NCI-H345 treated with DMSO at 0.1 percent for 48 hours (cell line): ENCODE results near the gene SIGLEC1.

Experiments
- DNase-seq: peaks from one replicate; lab custom pipeline; 2025; ENCODE audit not compliant: unreplicated experiment; lab: John Stamatoyannopoulos, UW

SIGLEC1 gene

DNA sequence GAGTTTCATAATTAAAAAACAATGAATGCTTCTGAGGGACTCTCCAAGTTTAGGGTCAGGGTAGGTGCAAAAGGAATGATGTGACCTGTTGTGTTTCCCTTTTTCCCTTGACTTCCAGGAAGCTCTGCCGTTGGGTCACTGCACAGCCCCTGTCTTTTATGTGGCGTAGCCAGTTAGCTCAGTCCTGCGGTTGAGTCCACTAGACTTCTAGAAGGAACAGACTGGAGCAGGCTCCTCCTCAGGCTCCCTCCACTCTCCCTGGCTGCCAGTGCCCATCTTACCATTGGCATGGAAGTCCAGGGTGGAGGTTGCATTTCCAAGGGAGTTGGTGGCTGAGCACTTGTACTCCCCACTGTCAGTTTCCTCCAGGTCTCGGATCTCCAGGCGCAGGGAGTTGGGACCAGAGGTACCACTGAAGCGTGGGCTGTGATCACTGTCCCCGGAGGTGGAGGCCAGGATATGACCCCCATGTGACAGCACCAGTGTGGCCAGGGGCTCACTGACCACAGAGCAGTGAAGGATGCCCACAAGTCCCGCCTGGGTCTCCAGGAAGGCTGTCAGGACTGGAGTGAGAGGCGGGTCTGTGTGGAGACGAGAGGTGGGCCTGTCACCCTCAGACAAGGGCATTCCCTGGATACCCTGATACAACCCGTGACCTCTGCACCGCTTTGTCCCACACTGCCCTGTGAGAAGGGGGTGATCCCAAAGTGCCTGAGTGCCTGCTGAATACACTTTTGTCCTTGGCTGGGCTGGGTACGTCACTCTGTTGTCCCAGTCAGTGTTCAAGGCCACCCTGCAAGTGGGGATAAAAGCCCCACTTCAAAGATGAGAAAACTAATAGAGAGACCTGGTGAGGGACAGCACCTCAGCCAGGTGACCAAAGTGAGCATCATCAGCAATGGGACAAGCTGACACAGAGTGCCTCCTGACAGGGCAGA is 11.1 kb downstream of the SIGLEC1 start:
- no peak for DNase-seq

DNA sequence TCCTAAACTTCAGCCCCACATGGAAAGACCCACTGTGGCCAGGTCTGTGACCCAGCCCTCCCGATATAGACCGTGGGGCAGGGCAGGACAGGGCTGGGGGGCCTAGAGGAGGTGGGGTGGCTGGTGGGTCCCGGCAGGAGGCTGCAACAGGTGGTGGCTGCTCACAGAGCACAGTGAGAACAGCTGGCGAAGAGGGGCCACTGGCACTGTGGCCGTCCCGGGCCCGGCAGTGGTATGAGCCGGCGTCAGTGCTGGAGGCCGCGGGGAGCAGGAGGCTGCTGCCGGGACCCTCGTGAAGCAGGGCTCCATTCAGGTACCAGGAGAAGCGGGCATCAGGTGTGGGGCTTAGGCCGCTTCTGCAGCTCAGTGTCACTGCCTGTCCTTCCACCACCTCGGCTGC is 13.4 kb downstream of the SIGLEC1 start:
- no peak for DNase-seq

DNA sequence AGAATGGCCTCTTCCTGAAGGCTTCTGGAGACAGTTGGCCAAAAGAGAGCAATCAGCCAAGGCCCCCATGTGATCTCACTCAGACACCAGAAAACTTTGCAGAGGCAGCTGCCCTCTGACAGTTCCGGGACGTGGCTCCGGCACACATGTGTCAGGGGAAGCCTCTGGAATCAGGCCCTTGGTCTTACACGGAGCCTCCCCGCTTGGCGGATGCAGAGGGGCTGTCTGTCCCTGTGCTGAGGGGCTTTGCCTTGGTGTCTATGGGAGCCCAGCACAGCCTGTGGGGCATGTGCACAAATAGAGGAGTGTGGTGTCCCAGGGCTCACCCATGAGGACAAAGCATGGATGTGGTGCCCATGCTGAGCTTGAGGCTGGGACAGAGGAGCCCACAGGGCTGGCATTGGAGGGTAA is 13.8 kb downstream of the SIGLEC1 start:
- no peak for DNase-seq

DNA sequence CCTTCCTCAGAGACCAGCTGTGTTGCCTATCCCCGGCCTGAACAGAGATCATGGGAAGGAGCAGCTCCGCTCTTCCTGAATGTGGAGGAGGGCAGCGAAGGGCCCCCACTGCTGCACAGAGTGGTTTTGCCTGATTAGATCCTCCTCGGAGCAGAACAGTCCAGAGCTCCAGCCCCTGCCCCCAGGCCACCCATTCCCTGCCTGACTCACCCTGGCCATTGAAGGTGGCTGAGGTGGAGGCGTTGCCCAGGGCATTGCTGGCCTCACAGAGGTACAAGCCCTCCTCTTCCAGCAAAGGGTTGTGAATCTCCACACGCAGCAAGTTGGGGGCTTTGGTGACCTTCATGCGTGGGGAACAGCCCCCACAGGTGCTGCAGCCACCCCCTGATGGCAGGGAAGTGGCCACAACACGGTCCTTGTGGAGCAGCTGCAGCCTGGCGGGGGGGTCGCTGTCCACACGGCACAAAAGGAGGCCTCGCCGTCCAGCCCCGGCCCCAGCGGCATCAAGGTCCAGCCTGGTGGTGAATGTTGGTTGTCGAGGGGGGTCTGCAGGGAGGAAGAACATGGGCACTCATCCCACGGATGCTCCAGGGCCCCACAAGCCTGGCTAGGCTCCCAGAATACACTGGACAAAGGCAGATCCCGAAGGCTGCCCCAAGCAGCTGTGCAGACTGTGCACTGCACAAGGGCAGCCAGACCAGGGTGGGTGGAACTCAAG is 14.7 kb downstream of the SIGLEC1 start:
- DNase-seq: no peak

DNA sequence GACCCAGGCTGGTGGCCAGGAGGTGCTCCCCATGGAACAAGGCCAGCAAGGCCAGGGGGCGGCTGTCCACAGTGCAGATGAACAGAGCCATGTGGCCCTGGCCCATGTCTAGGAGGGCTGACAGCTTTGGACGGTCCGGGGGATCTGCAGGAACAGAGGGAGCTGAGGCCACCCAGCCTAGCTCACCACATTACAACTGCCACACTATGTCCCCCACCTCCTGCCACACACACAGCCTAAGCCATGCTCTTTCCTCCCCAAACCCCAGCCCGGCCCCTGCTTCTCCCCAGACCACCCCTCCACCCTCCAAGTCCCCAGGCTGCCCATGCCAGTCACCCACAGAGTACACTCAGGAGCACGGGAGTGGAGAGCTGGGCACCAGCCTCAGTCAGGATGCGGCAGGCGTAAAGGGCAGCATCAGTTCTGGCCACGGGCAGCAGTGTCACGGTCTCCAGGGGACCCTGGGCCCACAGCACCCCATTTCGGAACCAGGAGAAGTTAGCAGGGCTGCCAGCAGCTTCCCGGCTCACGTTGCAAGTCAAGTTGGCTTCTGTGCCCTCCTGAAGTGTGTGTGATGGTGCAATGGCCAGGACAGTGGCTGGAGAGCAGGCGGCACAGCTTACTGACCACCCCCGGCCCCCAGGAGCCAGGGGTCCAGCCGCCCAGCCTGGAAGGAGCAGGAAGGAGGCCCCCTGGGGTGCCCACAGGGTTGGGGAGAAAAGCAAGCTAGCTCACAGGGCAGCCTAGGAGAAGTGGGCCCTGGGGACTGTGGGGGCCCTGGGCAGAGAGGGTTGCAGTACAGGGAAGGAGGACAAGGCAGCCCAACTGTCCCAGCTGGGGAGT is 15.4 kb downstream of the SIGLEC1 start:
- DNase-seq: no peak

DNA sequence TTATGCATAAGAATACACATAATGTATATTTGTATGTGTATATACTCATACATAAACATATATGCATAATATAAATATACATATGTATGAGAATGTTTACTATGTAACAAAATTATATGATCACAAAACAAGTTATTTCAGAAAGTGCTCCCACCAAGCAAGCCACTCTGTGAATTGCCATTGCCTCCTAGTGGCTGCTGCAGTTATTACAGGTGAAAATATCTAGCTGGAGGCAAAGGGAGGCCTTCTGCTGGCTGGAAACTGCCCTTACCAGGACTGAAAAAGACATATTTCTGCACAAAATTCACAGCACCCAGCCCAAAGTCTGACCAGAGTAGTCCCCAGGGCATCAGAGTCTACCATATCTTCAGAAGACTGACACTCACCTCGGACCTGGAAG is 16.2 kb downstream of the SIGLEC1 start:
- DNase-seq: no peak

DNA sequence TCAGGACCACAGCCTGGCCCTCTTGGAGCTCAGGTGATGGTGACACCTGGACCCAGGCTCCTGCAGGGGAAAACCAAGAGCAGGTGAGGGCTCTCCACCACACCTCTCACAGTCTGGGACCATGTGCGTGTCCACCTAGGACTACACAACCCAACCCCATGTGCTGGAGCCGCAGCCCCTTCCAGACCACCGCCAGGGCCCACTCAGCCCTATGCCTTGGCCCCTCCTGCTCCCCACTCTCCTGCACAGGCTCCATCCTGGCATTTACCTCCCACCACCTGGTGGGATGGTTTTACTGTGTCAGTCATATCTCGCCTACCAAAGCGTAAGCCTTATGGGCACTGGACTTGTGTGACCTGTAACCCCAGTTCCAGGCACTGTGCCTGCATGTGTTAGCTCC is 17.5 kb downstream of the SIGLEC1 start:
- no peak for DNase-seq

DNA sequence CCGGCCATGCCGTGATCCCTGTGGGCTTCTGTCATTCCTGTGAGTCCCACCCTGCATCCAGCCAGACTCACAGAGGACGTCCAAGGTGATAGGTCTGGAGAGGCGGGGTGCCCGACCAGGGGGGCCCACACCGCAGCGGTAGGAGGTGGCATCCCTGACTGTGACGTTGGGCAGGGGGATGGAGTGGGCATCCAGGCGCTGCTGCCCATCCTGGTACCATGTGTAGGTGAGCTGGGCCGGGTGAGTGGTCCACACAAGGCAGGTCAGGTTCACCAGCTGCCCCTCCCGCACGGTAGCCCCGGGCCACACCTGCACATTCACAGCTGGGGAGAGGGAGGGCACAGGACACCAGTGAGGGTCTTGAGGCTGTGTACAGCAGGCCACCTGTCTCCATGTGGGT is 19.0 kb downstream of the SIGLEC1 start:
- DNase-seq: no peak

DNA sequence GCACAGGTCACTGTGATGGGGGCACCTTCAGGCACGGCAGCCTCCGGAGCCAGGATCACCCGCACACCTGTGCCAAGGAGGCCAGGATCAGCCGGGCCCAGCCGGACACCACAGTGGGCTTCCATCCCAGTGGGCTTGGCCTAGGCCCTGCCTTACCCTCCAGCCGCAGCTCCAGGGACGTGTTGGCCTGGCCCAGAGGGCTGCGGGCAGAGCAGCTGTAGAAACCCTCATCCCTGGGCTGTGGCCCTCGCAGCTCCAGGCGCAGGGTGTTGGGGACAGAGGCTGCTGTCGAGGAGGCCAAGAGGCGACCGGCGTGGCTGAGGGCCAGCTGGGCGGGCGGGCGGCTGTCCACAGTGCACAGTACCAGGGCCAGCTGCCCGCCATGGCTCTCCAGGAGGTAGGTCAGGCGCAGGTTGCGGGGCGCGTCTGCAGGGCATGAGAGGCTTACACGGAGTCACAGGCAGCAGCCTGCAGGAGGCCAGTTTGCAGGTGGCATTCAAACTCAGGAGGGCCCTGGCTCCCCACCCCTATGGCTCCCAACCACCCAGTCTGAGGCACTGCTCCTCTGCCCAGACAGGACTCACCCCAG is 19.6 kb downstream of the SIGLEC1 start:
- DNase-seq: no peak

DNA sequence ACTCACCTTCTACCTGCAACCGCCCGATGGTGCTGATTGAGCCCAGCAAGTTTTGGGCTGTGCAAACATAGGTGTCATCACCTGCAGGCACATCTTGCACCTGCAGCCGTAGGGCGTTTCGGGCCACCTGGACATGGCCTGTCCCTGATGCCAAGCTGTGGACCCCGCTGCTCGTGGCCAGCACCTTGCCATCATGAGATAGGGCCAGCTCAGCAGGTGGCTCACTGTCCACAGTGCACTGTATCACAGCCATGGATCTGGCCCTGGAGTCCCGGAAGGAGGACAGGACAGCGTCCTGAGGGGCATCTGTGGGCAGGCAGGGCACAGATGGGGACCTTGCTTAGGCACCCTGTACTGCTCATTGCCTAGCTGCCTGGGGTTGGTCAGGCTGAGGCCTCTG is 20.5 kb downstream of the SIGLEC1 start:
- no peak for DNase-seq

DNA sequence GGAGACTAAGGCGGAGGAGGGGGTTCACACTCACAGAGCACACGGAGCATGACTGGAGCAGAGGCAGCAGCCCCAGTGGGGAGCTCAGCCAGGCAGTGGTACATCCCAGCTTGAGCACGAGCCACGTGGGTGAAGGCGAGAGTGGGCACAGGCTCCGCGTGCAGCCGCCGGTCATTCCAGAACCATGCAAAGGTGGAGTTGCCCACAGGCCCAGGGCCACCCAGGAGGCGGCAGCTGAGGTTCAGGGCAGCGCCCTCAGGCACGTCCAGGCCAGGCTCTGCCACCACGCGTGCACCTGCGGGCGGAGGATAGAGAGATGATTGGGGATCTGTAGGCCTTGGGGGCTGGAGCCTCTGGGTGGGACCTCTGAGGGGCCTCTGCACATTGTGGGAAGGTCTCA is 21.1 kb downstream of the SIGLEC1 start:
- no peak for DNase-seq

DNA sequence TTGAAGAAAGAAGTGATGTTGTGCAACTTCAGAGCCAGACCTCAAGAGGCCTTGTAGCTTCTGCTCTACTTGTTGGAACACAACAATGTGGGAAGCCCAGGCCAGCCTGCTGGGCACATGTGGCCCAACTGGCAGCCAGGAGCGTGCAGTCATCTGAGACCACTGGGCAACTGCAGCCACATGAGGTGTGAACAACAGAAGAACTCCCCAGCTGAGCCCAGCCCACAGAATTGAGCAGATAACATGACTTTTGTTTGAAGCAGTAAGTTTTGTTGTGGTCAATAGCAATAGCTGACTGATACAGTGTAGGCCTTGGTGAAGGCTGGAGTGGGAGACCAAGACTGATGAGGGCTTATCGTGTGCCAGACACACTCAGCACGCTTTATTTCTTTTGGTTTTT is 22.0 kb downstream of the SIGLEC1 start:
- DNase-seq: no peak

DNA sequence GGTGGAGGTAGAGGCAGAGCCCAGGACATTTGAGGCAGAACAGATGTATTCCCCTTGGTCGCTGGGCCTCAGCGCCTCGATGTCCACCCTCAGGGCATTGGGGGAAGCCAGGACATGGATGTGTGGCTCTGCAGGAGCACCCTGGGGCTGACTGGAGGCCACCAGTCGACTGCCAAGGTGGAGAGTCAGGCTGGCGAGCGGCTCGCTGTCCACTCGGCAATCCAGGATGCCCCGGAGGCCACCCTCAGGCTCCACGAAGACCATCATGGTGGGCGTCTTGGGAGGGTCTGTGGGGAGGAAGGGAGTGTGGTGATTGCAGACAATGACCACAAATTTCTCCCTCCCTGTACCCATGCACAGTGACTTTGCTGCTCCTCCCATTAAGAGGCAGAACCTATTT is 22.4 kb downstream of the SIGLEC1 start:
- DNase-seq: no peak

DNA sequence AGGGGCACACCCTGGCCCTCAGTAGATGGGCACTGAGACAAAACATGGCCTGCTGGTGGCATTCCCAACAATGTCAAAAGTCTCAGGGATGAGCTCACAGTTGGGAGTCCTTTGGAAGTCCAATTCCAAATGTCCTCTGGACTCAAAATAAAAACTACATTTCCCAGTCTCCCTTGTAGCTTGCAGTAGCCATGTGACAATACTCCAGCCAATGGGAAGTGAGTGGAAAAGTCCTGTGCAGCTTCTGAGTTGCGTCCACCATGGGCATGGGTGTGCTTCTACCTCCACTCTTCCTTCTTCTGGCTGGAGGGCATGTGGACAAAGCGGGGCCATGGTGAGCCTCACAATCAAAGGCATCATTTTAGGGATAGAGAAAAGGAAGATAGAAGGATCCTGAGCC is 24.7 kb downstream of the SIGLEC1 start:
- DNase-seq: no peak

DNA sequence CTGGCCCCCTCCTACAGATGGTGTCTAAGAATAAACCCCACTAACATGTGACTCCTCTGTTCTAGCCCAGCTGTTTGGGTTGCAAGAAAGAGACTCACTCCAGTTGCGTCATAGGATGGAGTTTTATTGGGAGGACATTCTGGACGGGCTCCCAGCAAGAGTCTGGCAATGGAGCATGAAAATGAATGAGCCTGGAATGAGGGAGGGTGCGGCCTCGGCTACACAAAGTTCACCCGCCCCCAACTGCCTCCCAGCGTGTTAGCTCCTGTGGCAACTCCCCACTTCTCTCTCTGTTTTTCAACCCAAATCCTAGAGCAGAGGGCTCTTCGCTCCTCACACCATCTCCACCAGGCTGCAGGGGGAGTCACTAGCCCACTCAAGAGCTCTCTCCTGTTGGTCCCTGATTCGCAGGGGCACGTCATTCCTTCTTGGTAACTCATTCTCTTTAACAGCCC is 25.5 kb downstream of the SIGLEC1 start:
- DNase-seq: no peak

DNA sequence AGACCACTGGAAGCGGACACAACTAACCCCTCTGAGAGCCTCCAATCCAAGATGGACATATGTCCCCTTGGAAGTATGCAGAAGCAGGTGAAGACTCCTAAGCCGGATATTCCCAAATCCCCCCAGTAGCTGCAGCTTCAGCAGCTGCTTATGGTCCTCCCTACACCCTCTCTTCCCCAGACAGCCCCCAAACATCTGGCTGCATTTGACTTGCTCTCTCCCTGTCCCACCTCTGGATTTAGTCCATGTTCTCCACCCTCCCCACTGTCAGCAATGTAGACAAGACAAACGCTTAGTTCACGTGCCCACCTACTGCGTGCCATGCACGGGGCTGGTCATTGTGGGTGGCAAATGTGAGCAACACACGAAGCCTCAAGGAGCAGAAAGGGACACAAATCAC is 26.0 kb downstream of the SIGLEC1 start:
- no peak for DNase-seq

DNA sequence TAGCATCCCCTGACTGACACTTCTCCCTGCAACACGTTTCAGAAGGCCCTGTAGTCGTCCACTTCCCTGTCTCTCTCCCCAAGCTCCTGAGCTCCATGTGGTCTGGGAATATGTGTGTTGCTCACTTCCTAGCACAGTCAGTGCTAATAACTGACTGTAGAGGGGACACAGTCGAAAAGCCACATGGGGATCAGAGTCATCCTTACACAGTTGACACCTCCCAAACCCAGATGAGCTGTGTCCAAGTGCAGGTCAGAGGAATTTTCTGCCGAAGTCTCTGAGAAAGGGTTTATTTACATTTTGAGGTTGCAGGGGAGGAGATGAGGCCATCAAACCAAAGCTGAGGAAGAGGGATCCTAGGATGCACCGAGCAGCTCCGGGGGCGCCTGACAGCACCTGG is 27.1 kb downstream of the SIGLEC1 start:
- no peak for DNase-seq

DNA sequence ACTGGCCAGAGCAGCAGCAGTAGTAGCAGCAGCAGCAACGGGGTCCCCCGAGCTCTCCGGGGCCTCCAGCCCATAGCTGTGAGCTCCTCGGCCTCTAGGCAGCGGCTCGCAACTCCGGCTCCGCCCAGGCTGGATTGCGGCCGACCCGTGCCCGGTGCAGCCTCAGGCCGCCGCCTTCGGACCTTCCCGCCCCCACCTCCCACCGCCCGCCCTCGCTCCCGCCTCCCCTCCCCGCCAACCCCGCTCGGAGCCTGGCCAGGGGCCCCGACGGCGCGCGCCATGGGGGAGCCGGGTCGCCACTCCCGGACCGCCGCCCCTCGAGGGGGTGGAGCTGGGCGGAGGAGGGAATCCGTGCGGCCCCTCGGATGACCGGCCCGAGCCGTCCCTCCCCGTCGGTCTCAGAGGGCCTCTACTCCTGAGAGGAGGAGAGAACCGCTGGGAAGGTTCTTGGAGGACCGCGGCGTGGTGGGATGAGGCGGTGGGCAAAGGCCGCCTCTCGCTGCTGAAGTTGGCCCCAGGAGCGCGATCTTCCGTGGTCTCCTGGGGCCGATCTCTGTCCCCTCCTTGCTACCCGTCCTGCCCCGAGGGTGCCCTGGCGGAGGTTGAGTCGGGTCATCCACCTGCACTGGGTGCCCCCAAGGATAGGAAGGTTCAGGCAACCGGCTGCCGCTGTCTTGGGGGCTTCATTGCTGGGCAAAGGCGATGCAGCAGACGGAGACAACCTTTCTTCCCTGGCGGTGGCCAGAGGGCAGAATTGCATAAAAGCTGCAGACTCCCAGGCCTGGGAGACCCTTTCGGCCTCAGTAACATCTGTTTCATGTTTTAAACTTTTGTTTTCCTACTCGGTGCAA is 30.2 kb downstream of the SIGLEC1 start, which contains the start of gene ADAM33:
TSS of gene ADAM33 (minus strand) at position 80 of the 851 bp plus-strand sequence. CDS start at position 74, 6 bp downstream.
- no peak for DNase-seq

DNA sequence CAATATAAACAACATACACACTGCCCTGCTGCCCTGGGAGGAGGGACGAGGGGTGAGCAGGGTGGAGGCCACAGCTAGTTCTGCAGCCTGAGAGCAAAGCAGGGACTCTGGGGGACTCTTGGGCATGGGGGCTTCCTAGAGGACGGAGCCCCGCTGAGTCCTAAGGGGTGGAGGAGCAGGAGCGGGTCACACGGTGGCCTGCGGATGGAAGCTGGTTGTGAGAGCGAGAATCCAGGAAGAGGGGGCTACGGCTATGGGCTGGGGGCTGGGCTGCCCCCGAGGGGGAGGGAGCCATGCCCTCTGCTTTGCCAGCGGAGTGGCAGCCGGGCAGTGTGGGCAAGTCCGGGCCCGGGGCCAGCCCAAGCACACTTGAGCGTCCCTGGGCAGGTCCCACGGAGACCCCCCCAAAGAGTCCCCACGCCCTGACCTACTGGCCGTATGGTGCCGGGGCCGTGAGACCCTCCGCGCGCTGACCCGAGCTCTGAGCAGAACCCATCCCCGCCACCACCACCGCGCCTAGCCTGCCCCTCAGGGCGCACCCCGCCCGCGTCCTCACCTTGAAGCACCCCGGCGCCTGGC is 31.0 kb downstream of the SIGLEC1 start:
- no peak for DNase-seq
